ENCODE data around the gene RHOF. TPM values are rescaled to one million over a fixed set of nuclear protein-coding genes. Genes with fewer than 3 reads are reported as not detected.
A peak's percentile ranks its signal among the peaks of the same experiment; 100 is the strongest.

Gene RHOF
- total and polyA plus RNA-seq, 2 of the 13 experiments (the other 11 are each of a cell fraction or from before 2014, with no cell fraction given), result 14.6 to 32.2 TPM

GRCh38 chr12:121804417-121805111, 11.1 kb upstream of the RHOF start (continued):
- TF ChIP-seq ZNF687 (CRISPR knock-in tag; IDR thresholded peaks at IDR 0.05) (peak; percentile 63), KDM2A (CRISPR knock-in tag; IDR thresholded peaks at IDR 0.05; ENCODE audit: borderline replicate concordance, low read depth) (peak; percentile 37; the same call in 1 of the 2 replicates), SAP130 (CRISPR knock-in tag; IDR thresholded peaks at IDR 0.05; ENCODE audit: low read depth) (peak; percentile 57), MYC (CRISPR knock-in tag; IDR thresholded peaks at IDR 0.05; ENCODE audit: borderline replicate concordance) (peak; percentile 11; the same call in 1 of the 2 replicates), HNRNPK (IDR thresholded peaks at IDR 0.05; ENCODE audit: low read depth, low read length, poor library complexity, severe bottlenecking) (peak; percentile 28), MXI1 (IDR thresholded peaks at IDR 0.05; ENCODE audit: borderline replicate concordance, low read depth, low read length) (peak; percentile 9; the same call in 1 of the 3 replicates), THAP11 (CRISPR knock-in tag; IDR thresholded peaks at IDR 0.05) (0 out of 2 replicates have a peak, but pooled peaks have one; percentile 21), ZFP91 (CRISPR knock-in tag; IDR thresholded peaks at IDR 0.05; ENCODE audit: borderline replicate concordance) (peak; percentile 58; the same call in 1 of the 2 replicates), ARID4A (CRISPR knock-in tag; IDR thresholded peaks at IDR 0.05; ENCODE audit: borderline replicate concordance) (peak; percentile 51; the same call in 1 of the 2 replicates), ZNF704 (CRISPR knock-in tag; IDR thresholded peaks at IDR 0.05; ENCODE audit: borderline replicate concordance) (0 out of 2 replicates have a peak, but pooled peaks have one; percentile 40), ZNF18 (CRISPR knock-in tag; IDR thresholded peaks at IDR 0.05; ENCODE audit: insufficient replicate concordance) (peak; percentile 31), ZFX (CRISPR knock-in tag; IDR thresholded peaks at IDR 0.05; ENCODE audit: low read depth) (peak; percentile 54; the same call in 1 of the 2 replicates)

Data from HepG2 (cell line).